ENCODE results near the gene IL2RA.

The IL2RA gene

DNA sequence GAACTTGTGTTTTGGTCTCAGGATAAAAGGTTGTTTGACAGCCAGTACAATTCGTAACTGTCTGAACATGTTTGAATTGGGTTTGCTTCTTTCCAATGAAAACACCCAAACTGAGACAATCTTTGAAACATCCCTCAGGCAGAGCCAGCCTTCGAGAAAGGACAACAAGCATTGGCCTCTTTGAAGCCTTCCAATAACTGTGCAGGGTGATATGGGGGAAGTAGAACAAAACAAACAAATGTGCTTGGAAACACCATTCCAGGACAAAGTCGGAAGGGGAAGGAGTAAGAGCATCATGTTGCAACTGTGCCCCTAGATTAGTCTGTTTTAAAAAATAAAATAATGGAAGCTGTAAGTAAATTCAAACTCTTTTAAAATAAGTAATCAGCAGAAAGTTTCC lies 39.5 kb downstream of the IL2RA start:
- TF ChIP-seq, protein P1, sequence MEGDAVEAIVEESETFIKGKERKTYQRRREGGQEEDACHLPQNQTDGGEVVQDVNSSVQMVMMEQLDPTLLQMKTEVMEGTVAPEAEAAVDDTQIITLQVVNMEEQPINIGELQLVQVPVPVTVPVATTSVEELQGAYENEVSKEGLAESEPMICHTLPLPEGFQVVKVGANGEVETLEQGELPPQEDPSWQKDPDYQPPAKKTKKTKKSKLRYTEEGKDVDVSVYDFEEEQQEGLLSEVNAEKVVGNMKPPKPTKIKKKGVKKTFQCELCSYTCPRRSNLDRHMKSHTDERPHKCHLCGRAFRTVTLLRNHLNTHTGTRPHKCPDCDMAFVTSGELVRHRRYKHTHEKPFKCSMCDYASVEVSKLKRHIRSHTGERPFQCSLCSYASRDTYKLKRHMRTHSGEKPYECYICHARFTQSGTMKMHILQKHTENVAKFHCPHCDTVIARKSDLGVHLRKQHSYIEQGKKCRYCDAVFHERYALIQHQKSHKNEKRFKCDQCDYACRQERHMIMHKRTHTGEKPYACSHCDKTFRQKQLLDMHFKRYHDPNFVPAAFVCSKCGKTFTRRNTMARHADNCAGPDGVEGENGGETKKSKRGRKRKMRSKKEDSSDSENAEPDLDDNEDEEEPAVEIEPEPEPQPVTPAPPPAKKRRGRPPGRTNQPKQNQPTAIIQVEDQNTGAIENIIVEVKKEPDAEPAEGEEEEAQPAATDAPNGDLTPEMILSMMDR (IDR thresholded peaks at IDR 0.05; ENCODE audit: insufficient read depth, low read length, missing control alignments), result no peak
- no peak overlapping the region for H3K4me3 ChIP-seq (ENCODE audit: low read depth, low read length)
- ChIA-PET CTCF (interaction anchor here (1.3 to 2.6 kb wide), 2 partner anchors 9 to 379 kb away, joined by 4 to 12 read pairs; no protein-coding TSS in a partner anchor), POLR2A (no interaction called here)
- DNase-seq (ENCODE audit: low read depth, low spot score), result no peak

DNA sequence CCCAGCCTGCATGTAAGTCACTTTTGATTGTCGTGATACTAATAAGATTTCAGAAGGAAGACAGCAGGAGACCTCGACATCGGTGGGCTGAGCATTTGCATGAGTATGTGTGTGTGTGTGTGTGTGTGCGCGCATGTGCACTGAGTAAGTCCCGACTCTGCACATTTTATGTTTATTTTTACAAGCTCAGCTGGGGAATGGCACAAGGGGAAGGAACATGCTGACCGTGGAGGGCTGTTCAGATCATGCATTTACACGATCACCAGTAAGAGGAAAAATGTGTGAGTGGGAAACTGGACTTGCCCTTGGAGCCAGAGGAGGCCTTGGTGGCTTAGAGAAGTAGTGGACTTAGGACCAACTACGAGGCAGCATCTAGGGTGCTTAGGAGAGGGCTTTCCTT lies 41.3 kb downstream of the IL2RA start:
- no peak for DNase-seq (ENCODE audit: low read depth, low spot score)
- H3K4me3 ChIP-seq (ENCODE audit: low read depth, low read length), result no peak overlapping the region
- POLR2A ChIA-PET, result no interaction called here
- CTCF ChIA-PET, result no interaction called here
- TF ChIP-seq, protein P1 (IDR thresholded peaks at IDR 0.05; ENCODE audit: insufficient read depth, low read length, missing control alignments), result no peak

DNA sequence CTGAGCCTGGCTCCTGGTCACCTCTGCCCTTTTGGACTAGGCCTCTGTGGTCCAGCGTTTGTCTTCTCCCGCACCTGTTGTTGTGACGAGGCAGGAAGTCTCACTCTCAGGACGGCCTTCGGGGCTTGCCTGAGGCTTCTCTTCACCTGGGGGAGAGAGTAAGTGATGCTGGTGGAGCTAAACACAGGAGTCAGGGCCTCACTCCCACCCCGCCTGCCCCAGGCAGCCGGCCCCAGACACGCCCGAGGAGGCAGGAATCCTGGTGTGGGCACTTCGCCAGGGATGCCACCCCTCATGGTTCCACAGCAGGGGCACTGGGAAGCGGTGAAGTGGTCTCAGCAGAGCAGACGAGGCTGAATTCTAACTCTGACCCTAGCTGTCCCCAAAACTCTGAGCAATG lies 42.4 kb downstream of the IL2RA start:
- POLR2A ChIA-PET, result no interaction called here
- TF ChIP-seq, protein P1 (IDR thresholded peaks at IDR 0.05; ENCODE audit: insufficient read depth, low read length, missing control alignments), result no peak
- CTCF ChIA-PET, result no interaction called here

DNA sequence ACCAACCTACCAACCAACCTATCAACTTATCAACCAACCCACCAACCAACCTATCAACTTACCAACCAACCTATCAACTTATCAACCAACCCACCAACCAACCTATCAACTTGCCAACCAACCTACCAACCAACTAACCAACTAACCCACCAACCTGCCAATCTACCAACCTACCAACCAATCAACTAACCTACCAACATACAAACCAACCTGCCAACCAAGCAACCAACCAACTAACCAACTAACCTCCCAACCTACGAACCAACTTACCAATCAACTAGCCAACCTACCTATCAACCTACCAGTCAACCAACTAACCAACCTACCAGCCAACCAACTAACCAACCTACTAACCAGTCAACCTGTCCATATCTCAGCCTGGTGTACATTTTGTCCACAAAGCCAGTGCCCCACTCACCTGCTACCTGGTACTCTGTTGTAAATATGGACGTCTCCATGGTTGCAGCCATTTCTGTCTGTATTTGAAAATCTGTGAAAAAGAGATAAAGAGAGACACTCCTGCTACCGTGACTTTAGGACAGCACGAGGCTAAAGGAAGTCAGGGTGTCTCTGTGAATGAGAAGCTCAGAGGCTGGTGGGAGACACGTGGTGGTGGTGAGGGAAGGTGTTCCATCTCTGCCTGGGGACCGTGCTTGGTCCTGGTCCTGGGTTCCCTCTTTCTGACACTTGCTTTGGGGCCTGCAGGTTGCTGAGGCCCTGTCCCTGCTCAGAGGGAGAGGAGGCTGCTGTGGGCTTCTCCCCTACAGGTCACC lies 43.0 kb downstream of the IL2RA start:
- ChIA-PET POLR2A (no interaction called here), CTCF (no interaction called here)
- TF ChIP-seq, protein P1 (IDR thresholded peaks at IDR 0.05; ENCODE audit: insufficient read depth, low read length, missing control alignments), result no peak
- no peak overlapping the region for H3K4me3 ChIP-seq (ENCODE audit: low read depth, low read length)
- no peak for DNase-seq (ENCODE audit: low read depth, low spot score)

More for the DNA sequence above, 42.4 kb downstream of the IL2RA start:
- H3K4me3 ChIP-seq (ENCODE audit: low read depth, low read length), result no peak overlapping the region
- DNase-seq (ENCODE audit: low read depth, low spot score), result no peak

DNA sequence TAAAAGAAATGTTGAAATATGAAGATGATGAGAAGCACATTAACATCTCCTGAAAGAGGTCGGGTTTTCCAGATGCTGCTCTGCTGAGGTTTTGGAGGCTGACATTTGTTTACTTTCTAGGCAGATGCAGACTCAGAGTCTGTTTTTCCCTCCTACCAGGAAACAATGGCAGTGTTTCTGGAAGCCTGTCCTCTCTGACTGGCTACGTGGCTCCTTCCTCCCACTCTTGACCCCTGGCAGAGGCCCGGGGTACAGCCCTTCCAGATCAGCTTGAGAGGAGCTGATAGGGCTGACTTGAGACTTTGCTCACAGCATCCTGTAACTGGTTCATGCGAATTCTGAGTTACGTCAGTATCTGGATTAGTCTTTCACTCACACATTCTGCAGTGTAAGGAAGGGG lies 43.7 kb downstream of the IL2RA start:
- CTCF ChIA-PET, result no interaction called here
- no peak overlapping the region for H3K4me3 ChIP-seq (ENCODE audit: low read depth, low read length)
- TF ChIP-seq, protein P1 (IDR thresholded peaks at IDR 0.05; ENCODE audit: insufficient read depth, low read length, missing control alignments), result no peak
- POLR2A ChIA-PET, result no interaction called here
- DNase-seq (ENCODE audit: low read depth, low spot score), result no peak

DNA sequence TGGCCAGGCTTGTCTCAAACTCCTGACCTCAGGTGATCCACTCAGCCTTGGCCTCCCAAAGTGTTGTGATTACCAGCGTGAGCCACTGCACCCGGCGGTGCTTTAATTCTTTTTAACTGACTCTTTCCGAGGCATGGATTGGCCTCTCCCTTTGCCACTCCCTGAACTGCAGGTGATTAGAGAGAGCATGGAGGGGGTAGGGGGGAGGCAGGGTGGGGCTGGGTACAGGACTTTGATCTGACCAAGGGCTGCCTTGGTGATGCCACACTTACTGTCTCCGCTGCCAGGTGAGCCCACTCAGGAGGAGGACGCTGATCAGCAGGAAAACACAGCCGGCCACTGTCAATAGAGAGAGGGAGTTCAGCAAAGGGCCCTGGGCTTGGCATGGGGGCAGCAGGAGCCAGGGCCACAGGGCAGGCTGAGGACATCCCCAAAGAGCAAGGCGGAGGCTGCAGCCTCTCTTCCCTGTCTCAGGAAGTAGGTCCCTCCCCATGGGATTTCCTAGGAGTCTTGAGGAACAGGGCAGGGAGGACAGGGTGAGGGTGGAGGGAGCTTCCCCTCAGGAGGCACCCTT lies 44.3 kb downstream of the IL2RA start:
- POLR2A ChIA-PET, result no interaction called here
- no peak for DNase-seq (ENCODE audit: low read depth, low spot score)
- TF ChIP-seq, protein P1 (IDR thresholded peaks at IDR 0.05; ENCODE audit: insufficient read depth, low read length, missing control alignments), result no peak
- no peak overlapping the region for H3K4me3 ChIP-seq (ENCODE audit: low read depth, low read length)
- CTCF ChIA-PET, result interaction anchor here (1.2 kb wide), 1 partner anchor 8 kb away, joined by 3 read pairs; no protein-coding TSS in a partner anchor

All from AG04449 (cell line).